COLO829 (cell line): ENCODE results near the gene SH3TC2.

Experiments used
- DNase-seq: peaks from one replicate; pipeline ENCODE4 v3.0.0; 2012; ENCODE audit warnings: low spot score

The SH3TC2 gene

DNA sequence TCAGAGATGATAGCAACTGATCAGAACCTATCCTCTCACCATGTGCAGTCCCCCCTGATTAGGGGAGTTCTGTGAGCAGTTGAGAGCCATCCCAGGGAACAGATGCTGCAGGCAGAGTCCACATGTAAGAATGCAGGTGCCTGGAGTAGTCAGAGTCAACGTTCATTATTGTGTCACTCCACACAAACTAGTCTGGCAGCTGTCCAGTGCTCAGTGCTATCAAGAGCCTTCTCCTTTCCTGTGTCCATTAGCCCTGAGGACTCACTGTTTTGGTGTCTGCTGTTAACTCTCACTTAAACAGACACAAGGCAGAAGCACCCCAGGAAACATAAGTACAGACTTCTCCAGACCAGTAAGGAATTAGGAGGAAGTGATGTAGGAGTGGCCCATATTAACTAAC, 2.5 kb downstream of the SH3TC2 start:
- DNase-seq, result no peak

DNA sequence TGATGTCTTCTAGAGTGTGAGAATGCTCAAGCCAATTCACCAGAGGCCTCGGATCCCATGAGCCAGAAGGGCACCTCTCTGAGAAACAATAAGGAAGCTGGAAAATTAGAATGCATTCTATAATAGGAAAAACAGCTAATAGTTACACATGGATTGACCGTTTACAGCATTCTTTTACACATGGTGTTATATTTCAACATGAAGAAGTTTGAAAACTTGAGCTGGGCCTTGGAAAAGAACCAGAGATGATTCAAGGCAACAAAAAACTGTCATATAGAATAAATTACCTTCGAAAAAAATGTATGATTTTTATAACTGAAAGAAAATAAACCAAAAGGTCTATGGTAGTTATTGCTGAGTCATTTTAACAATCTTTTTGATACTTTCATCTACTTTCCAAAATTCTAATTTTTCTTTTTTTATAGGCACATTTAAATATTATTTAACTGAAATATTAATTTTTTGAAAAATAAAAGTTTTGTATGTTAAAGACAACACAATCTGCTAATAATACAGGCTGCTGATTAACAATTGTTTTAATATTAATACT, 6.2 kb downstream of the SH3TC2 start:
- DNase-seq, result no peak

DNA sequence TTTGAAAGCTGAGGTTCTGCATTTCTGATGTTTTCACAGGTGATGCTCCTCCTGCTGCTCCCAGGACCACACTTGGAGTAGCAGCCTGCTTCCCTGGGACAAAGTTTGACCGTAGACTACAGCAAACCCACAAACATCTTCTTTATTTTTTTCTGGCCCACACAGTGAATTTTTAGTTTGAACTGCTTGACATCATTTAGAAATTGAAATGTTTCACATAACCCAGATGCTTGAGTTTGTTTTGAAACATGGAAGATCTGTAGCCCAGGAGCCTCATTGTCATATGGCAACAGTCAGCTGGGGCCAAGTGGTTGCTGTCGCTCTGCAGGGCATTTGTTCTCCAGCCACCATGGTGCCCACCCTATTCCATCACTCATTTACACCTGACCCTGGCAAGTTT, 8.4 kb downstream of the SH3TC2 start:
- no peak for DNase-seq

DNA sequence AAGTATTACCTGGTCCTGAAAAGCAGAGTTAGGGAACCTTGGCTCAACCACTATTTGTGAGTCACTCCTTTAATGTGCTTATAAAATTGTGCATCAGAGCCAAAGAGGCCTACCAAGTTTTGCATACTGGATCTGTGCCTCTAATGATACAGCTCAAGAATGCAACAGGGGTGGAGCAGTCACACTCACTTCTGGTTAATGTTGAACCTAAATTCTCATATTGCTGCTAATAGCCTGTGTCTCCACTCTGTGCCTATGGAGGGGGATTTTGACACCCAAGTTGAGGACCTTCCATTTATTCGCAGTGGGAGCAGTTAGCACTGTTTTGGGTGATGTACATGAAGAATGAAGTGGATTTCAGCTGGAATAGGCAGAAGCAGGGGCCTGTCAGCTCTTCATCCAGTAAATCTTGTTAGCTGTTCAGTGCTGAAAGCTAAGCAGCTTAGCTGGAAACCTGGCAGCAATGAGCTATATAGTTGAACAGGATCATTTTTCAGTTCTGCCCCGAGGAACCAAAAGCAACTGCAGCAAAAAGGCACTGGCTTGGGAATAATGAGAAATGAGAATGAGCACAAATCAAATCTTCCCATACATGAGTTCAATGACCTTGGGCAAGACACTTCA, 9.7 kb downstream of the SH3TC2 start:
- DNase-seq, result no peak

DNA sequence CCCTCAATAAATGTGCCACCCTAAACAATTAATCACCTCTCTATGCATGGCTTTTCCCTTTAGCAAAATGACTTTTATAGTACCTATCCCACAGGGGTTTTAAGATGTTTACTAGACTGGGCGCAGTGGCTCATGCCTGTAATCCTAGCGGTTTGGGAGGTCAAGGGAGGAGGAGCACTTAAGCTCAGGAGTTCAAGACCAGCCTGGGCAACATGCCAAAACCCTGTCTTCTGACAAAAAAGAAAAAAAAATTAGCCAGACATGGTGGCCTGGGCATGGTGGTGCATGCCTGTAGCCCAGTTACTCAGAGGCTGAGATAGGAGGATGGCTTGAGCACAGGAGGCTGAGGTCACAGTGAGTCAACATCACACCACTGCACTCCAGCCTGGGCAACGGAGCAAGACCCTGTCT, 13.5 kb downstream of the SH3TC2 start:
- no peak for DNase-seq

DNA sequence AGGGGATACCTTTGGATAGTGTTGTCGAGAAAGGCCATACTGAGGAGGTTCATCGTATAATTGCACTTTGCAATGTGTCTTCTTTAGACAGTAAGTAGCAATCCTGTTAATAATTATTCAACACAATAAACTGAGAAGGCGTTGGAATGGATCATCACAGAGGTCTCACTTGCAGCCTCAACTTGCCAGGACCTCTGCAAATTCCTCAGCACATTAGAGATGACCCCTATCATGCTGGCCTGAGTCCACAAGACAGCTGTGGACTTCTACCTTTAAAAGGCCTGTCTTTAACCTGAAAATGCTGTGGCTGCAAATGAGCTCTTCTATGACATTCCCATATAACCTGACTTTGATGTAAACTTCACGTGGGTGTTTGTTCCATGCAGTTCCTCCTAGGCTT, 14.1 kb downstream of the SH3TC2 start:
- DNase-seq, result no peak

DNA sequence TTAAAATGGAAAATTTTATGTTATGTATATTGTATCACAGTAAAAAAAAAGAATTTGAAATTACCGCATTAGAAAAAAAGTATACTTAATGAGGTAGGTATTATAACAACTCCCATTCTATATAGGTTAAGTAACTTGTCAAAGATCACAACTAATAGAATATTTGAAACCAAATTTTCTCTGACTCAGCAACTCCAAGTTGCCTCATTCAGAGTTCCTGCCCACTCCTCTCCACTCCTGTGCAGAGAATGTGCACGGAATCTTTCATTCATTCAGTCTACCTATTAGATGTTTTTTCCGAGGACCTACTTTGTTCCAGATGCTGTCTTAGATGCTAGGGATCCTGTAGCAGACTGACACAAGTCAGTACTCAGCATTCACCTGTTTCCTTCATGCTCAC, 15.4 kb downstream of the SH3TC2 start:
- DNase-seq, result no peak

DNA sequence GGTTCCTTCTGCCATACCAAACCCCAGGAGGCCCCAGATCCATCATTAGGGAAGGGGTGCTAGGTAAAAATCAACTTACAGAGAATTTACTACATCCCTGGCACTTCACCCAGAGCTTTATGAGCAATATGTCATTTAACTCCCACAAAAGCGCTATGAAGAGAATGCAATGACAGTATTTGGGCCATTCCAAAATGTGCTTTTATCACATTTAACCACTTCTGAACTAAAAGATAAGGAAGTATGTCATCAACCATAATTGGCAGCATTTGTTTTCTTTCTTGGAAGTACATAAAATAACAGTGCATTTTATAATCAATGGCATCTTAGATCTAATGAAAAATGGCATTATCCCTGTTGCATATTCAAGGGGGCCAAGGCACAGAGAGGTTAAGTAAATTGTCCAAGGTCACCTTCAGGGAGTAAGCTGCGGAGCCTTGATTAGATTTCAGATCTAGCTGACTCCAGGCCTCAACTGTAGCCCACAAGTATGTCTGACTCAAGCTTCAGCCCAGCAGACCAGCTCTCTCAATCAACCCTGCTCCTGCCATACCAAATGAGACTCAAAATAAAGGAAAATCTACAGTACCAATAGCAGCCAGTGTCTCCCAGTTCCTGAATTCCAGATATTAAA, 16.5 kb downstream of the SH3TC2 start:
- DNase-seq, result no peak

DNA sequence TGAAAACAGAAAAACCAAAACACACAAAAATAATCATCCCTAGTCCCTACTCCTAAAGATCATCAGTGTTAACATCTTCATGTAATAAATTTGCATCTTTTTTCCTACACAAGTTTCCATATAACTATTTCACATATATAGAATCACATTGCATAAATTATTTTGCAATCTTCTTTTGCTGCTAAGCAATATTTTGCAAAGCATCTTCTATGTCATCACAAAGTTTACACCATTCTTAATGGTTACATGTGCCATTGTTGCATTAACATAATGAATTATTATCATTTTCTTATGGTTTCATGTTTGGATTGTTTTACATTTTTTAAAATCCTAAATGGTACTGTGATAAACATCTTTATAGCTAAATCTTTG, 17.8 kb downstream of the SH3TC2 start:
- DNase-seq, result no peak

DNA sequence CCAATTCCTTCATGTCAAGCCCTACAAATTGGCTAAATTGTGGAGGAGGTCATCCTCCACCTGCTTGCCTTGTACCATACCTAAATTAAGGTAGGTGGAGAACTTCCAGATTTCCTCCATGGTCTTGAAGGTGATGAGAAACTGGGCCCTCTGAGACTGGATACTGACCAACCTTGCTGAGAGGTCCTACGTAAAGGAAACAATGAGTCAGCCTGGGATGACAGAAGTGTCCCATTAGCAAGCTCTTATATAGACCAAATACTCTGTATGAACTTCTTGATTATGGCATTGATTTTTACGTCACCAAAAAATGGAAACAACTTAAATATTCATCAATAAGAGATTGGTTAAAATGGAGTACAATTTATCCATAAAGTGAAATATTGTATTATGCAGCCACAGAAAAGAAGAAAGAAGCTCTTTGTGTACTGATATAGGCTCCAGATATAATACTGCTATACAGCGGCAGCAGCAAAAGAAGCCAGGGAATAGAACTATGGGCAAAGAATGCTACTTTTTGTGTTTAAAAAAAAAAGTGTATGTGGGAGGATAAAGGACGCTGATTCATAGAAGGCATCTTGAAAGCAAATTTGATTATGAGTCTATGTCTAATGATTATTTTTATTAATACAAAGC, 18.3 kb downstream of the SH3TC2 start:
- DNase-seq, result peak; percentile 34

DNA sequence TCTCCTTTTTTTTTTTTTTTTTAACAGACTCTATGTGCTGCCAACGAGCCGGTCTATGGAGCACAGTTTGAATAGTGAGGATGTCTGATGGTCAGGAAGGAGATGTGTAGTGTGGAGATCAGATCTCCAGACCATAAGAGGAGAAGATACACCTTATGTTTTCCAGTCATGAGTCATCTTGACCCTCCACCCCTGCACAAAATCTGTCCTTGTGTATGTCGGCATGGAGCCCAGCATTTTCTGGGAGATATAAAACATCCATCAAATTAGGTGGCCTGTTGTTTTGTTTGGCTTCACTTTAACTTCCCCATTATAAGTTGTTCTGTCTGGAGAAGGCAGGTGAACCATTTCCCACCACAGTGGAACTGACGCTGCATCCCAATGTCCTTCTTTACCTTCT, 19.2 kb downstream of the SH3TC2 start:
- no peak for DNase-seq

DNA sequence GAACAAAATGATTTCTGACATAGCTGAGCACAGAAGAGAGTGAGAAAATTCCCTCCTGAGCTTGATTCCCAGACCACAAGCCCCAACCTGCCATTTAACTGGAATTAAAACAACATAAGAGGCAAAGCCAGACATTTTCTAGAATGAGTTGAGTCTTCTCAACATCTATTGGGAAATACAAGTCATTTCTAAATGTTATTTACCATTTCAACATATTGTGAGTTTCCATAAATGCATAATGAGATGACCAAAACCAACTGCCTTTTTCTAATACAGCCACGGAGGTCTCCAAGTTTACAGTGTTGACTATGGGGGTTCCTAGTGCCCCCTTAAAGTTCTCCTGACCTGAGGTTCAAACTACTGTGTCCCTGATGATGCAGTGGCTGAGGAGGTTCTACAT, 20.0 kb downstream of the SH3TC2 start:
- no peak for DNase-seq

DNA sequence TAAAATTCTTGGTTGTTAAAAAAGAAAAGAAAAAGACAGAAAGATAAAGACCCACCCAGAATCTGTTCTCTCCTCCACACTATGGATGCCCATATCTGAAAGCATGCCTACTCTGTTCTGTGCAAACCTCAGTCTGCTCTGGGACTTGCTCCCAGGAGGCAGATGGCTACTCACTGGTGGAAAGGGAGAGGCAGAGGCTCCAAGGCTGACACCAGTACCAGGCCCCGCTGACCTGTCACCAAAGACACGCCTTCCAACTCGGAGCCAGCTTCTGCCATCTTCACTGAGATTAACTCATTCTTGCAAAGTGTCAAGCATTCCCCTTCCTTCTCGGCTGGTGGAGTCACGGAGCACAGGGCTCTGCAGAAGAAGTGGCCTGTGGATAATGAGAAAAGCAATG, 21.6 kb downstream of the SH3TC2 start:
- no peak for DNase-seq

DNA sequence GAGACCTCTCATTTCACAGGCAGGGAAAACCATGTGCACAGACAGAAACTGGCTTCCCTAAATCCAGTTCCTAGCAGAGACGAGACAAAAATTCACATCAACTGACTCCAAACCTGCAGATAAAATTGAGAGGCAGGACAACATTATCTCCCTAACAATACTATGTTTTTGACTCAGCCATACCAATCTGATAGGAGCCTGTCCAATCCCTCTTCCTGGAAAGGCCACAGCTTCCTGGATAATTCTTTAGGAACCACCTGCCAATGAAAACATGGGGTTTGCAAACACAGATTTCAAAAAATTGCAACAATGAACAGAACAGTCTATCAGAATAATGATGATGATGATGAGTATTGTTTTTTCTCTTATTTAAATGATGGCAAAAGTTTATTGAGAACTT, 22.4 kb downstream of the SH3TC2 start:
- no peak for DNase-seq

DNA sequence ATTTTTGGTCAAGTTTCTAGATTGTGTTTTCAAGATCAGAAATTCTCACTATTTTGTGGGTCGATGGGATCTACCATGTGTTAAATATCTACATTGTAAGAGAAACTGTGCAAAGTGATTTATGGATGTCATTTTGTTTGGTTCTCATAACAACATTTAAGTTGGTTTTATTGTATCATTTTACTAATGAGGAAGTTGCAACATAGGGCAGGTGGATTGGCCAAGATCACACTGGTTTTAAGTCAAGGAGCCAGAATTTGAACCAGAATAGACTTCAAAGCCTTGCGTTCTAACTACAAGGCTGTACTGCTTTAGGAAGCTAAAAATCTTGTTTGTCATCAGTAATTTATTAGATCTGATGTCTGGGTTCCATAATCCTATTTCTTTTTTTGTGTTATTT, 23.4 kb downstream of the SH3TC2 start:
- DNase-seq, result no peak

DNA sequence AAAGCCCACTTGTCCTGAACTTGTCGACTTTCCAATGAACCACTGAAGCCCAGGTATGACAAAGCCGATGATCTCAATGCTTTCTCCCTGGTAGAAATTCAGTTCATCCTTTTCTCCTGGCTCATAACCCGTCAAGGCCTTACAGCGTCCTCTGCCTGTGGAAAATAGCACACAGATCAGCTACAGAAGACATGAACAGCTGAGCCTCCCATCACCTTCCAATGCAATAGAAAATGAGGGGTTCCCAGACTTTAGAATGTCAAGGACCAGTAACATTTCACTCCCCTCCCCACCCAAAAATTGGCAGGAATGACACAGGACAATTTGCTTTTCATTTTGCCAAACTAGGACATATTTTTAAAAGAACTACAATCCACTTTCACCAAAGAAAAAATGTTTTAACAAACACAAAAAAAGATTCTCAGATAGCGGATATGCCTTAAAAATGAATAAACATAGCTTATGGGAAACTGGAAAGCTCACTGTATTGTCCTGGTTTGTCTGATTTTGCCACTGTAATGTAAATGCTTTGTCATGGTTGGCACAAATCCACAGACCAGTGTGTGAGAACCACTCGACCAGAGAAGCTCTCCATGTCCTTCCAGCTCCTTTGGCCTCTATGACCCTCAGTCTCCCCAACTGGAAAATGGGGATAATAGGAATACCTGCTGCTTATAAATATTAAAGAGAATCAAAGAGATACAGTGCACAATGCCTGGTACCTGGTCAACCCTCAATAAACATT, 24.4 kb downstream of the SH3TC2 start:
- DNase-seq, result no peak

DNA sequence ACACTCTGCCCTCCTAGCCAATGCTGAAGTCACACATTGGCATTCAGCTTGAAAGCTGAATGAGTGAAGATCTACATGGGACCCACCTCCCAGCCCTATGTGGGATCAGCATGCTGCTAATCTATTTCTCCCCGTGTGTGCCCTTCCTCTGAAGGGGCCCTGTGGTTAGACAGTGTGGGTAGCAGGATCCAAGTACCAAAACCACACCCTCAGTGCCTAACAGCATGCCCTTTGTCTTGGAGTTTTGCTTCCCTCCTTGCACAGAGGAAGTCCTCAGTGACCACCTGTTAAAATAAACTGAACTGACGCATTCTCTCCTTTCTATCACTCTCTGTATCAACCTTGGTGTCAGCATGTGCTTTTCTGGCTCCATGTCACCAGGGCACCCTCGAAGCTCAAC, 25.0 kb downstream of the SH3TC2 start:
- DNase-seq, result peak; percentile 19

DNA sequence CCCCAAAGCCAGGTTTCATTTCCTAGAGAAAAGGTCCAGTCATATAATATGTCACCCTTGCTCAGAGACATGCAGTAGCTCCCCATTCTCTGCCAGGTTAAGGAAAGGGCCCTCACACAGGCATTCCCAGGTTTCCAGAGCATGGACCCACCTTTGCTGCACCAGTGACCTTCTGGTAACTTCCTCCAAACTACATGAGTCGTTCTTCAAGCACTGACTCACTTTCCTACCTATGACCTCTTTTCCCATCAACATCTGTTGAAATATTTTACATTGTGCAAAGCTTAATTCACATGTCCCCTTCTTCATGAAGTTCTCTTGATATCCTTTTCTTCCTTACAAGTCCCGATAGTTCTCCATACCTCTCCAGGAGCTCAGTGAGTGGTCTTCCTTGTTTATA, 25.9 kb downstream of the SH3TC2 start:
- no peak for DNase-seq

DNA sequence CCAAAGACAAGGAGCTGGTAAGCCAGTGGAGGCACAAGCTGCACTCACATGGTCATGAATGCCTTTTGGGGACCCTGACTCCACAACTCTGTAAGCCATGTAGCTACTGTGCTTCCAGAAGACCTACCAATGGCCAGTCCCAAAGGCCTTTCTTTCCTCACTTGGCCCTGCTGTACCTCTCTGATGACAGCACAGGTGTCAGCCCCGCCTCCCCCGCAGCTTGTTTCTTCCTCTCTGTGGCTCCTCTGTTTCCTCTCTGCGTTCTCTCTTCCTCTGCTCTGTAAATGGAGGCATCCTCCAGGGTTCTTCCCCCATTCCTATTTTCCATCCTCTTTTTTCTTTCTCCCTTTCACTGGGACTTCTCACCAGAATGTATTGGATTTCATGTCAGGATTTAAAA, 26.7 kb downstream of the SH3TC2 start:
- DNase-seq, result no peak

DNA sequence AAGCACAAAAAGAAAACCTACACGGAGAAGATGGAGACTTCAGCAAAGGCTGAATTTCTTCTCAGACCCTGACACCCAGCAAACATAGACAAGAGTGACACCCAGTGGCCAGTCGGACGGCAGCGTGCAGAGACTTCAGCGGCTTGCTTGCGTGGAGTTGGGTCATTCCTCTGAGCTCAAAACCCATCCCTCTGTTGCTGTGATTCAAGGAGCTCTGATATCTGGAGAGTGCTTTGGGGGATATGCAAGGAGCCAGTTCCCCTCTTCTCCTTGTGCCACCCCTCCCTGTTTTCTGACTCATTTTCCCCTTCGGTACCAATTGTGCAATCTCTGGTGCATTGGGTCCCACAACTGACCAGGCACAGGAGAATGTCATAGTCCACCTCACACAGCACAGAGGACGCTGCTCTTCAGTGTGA, 27.5 kb downstream of the SH3TC2 start:
- DNase-seq, result peak; percentile 23

DNA sequence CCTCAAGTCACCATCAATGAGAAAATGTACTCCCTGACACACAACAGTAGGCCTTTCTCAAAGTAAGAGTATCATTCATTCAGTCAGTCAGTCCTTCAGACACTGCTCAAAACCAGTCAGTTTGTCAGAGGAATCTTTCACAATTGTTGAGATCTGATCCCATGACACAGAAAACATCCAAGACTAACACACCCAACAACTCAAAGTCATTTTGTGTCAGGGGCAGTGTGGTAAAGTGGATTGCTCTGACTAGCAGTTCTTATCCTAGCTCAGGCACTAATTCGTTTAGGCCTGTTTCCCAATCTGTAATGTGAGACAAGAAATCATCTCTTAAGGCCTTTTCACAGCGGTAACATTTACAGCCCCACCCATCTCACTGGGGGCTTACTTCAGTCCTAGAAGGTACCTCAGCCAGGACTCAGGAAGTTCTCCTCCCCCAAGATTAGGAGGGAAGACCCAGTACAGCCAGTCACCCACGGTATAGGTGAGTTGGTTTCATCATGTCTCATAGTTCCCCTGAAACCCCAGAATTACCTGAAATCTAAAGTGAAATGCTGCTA, 31.9 kb downstream of the SH3TC2 start:
- no peak for DNase-seq

DNA sequence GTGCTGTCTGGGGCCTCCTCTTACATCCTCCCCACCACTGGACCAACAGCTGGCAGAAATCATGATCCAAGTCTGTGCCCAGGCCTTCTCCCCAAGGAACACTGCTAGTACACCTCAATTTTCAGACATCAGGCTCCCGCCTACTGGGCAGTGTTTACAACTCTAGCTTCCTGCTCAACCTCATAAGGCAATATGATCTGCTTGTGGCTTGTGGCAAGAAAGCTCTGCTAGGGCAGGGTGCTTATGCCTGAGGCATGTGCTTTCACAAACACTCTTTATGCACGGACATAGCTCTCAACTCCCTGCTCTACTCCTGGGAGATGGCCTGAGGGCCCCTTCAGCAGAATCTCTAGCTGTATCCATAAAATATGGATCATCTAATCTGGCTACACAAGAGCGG, 32.5 kb downstream of the SH3TC2 start:
- no peak for DNase-seq

DNA sequence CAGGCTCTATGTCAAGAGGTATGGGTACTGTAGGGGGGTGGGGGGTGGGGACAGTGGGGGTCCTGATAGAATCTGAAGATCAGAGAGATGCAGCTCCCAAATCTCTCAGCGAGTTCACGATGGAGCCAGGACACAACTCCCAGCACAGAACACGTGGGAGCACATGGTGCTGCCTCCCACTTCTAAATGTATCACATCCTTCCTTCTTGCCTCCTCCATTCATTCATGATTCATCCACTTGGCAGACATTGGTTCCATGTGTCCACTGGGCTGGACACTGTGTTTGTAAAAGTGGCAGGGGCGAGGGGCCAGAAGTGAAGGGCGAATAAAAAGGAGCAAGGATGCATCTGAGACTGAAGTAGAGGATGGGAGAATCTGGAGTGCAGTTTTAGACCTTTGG, 33.9 kb downstream of the SH3TC2 start:
- no peak for DNase-seq
